ENCODE data around the gene EFHC2. TPM values are rescaled to one million over a fixed set of nuclear protein-coding genes. Genes with fewer than 3 reads are reported as not detected.

EFHC2 gene
- total RNA-seq, 2 experiments from 2014 or later: 0.64 to 0.77 TPM

- H3K4me1 Mint-ChIP-seq: no peaks in the 10 kb centered on the region
- H3K4me3 Mint-ChIP-seq: no peak overlapping the region
- H3K36me3 Mint-ChIP-seq: no peaks in the 10 kb centered on the region
- DNase-seq (no peak), ATAC-seq (ENCODE audit: low read depth) (no peak)
- H3K27ac Mint-ChIP-seq: no peak overlapping the region
- no peaks in the 10 kb centered on the region for H3K27me3 Mint-ChIP-seq
- no peaks in the 10 kb centered on the region for H3K9me3 Mint-ChIP-seq
- POLR2A ChIA-PET: no interaction called here
These were observed 104.4 kb downstream of the EFHC2 start for GRCh38 chrX:44239036-44239435.

GRCh38 chrX:44235534-44235933 is 107.9 kb downstream of the EFHC2 start:
- Mint-ChIP-seq H3K4me1 (no peaks in the 10 kb centered on the region), H3K27ac (no peak overlapping the region), H3K27me3 (no peaks in the 10 kb centered on the region), H3K4me3 (no peak overlapping the region), H3K36me3 (no peaks in the 10 kb centered on the region), H3K9me3 (no peaks in the 10 kb centered on the region)
- POLR2A ChIA-PET: no interaction called here
- DNase-seq (no peak), ATAC-seq (ENCODE audit: low read depth) (no peak)

GRCh38 chrX:44234541-44234940 is 108.9 kb downstream of the EFHC2 start:
- H3K27ac Mint-ChIP-seq: no peak overlapping the region
- no peaks in the 10 kb centered on the region for H3K27me3 Mint-ChIP-seq
- DNase-seq (no peak), ATAC-seq (ENCODE audit: low read depth) (no peak)
- H3K4me3 Mint-ChIP-seq: no peak overlapping the region
- no peaks in the 10 kb centered on the region for H3K9me3 Mint-ChIP-seq
- POLR2A ChIA-PET: no interaction called here
- H3K4me1 Mint-ChIP-seq: no peaks in the 10 kb centered on the region
- no peaks in the 10 kb centered on the region for H3K36me3 Mint-ChIP-seq

- H3K4me1 Mint-ChIP-seq: no peaks in the 10 kb centered on the region
- POLR2A ChIA-PET: no interaction called here
- no peaks in the 10 kb centered on the region for H3K27me3 Mint-ChIP-seq
- no peaks in the 10 kb centered on the region for H3K9me3 Mint-ChIP-seq
- ATAC-seq (ENCODE audit: low read depth): no peak
- no peak overlapping the region for H3K4me3 Mint-ChIP-seq
- no peaks in the 10 kb centered on the region for H3K36me3 Mint-ChIP-seq
- no peak overlapping the region for H3K27ac Mint-ChIP-seq
- DNase-seq: no peak
These were observed 109.4 kb downstream of the EFHC2 start for GRCh38 chrX:44234116-44234515.

- no peaks in the 10 kb centered on the region for H3K27me3 Mint-ChIP-seq
- no peak for ATAC-seq (ENCODE audit: low read depth)
- POLR2A ChIA-PET: no interaction called here
These were observed 111.4 kb downstream of the EFHC2 start for GRCh38 chrX:44232081-44232480.

GRCh38 chrX:44228621-44229020 is 114.9 kb downstream of the EFHC2 start:
- Mint-ChIP-seq H3K27ac (no peak overlapping the region), H3K36me3 (no peaks in the 10 kb centered on the region), H3K4me1 (peaks cover 3% of the 10 kb centered on the region), H3K27me3 (no peaks in the 10 kb centered on the region), H3K9me3 (no peaks in the 10 kb centered on the region), H3K4me3 (no peak overlapping the region)
- ATAC-seq (ENCODE audit: low read depth) (no peak), DNase-seq (no peak)
- POLR2A ChIA-PET: no interaction called here

More at GRCh38 chrX:44232081-44232480, 111.4 kb downstream of the EFHC2 start:
- no peak overlapping the region for H3K4me3 Mint-ChIP-seq
- H3K4me1 Mint-ChIP-seq: peaks cover 3% of the 10 kb centered on the region
- H3K36me3 Mint-ChIP-seq: no peaks in the 10 kb centered on the region
- no peak for DNase-seq
- H3K9me3 Mint-ChIP-seq: no peaks in the 10 kb centered on the region
- H3K27ac Mint-ChIP-seq: no peak overlapping the region

- Mint-ChIP-seq H3K27ac (no peak overlapping the region), H3K36me3 (no peaks in the 10 kb centered on the region), H3K4me3 (no peak overlapping the region), H3K27me3 (no peaks in the 10 kb centered on the region), H3K9me3 (no peaks in the 10 kb centered on the region), H3K4me1 (peaks cover 3% of the 10 kb centered on the region)
- no peak for DNase-seq
- ATAC-seq (ENCODE audit: low read depth): no peak
- POLR2A ChIA-PET: no interaction called here
These were observed 115.5 kb downstream of the EFHC2 start for GRCh38 chrX:44227991-44228390.

- Mint-ChIP-seq H3K4me3 (no peak overlapping the region), H3K27me3 (no peaks in the 10 kb centered on the region), H3K36me3 (no peaks in the 10 kb centered on the region), H3K9me3 (no peaks in the 10 kb centered on the region), H3K4me1 (peaks cover 3% of the 10 kb centered on the region), H3K27ac (no peak overlapping the region)
- POLR2A ChIA-PET: no interaction called here
- no peak for DNase-seq
- no peak for ATAC-seq (ENCODE audit: low read depth)
These were observed 117.8 kb downstream of the EFHC2 start for GRCh38 chrX:44225667-44226066.

GRCh38 chrX:44224760-44225159 is 118.7 kb downstream of the EFHC2 start:
- no peaks in the 10 kb centered on the region for H3K27me3 Mint-ChIP-seq
- ATAC-seq (ENCODE audit: low read depth): no peak
- DNase-seq: no peak
- no peaks in the 10 kb centered on the region for H3K9me3 Mint-ChIP-seq
- H3K4me3 Mint-ChIP-seq: no peak overlapping the region
- H3K27ac Mint-ChIP-seq: no peak overlapping the region
- H3K36me3 Mint-ChIP-seq: no peaks in the 10 kb centered on the region
- POLR2A ChIA-PET: no interaction called here
- H3K4me1 Mint-ChIP-seq: peaks cover 3% of the 10 kb centered on the region

GRCh38 chrX:44223150-44223549 is 120.3 kb downstream of the EFHC2 start:
- Mint-ChIP-seq H3K27me3 (no peaks in the 10 kb centered on the region), H3K27ac (peak overlapping the region; percentile 16), H3K4me1 (peaks cover 3% of the 10 kb centered on the region), H3K36me3 (no peaks in the 10 kb centered on the region), H3K4me3 (no peak overlapping the region), H3K9me3 (no peaks in the 10 kb centered on the region)
- no peak for ATAC-seq (ENCODE audit: low read depth)
- POLR2A ChIA-PET: no interaction called here
- DNase-seq: no peak

- POLR2A ChIA-PET: no interaction called here
- no peaks in the 10 kb centered on the region for H3K9me3 Mint-ChIP-seq
- H3K4me3 Mint-ChIP-seq: no peak overlapping the region
These were observed 125.0 kb downstream of the EFHC2 start for GRCh38 chrX:44218465-44218864.

GRCh38 chrX:44216171-44216570 is 127.3 kb downstream of the EFHC2 start:
- DNase-seq (no peak), ATAC-seq (ENCODE audit: low read depth) (no peak)
- H3K4me1 Mint-ChIP-seq: peaks cover 1% of the 10 kb centered on the region
- H3K27me3 Mint-ChIP-seq: no peaks in the 10 kb centered on the region
- no peaks in the 10 kb centered on the region for H3K36me3 Mint-ChIP-seq
- H3K9me3 Mint-ChIP-seq: no peaks in the 10 kb centered on the region
- no peak overlapping the region for H3K4me3 Mint-ChIP-seq
- POLR2A ChIA-PET: no interaction called here
- H3K27ac Mint-ChIP-seq: no peak overlapping the region

More at GRCh38 chrX:44218465-44218864, 125.0 kb downstream of the EFHC2 start:
- no peak for ATAC-seq (ENCODE audit: low read depth)
- Mint-ChIP-seq H3K36me3 (no peaks in the 10 kb centered on the region), H3K27me3 (no peaks in the 10 kb centered on the region), H3K4me1 (peaks cover 1% of the 10 kb centered on the region), H3K27ac (no peak overlapping the region)
- DNase-seq: no peak

GRCh38 chrX:44203791-44204190 is 139.7 kb downstream of the EFHC2 start:
- DNase-seq: no peak
- no peak for ATAC-seq (ENCODE audit: low read depth)
- no peaks in the 10 kb centered on the region for H3K36me3 Mint-ChIP-seq
- POLR2A ChIA-PET: no interaction called here
- H3K9me3 Mint-ChIP-seq: no peaks in the 10 kb centered on the region
- H3K27me3 Mint-ChIP-seq: no peaks in the 10 kb centered on the region
- no peaks in the 10 kb centered on the region for H3K4me1 Mint-ChIP-seq
- H3K4me3 Mint-ChIP-seq: no peak overlapping the region
- no peak overlapping the region for H3K27ac Mint-ChIP-seq

GRCh38 chrX:44202596-44202995 is 140.9 kb downstream of the EFHC2 start:
- H3K4me3 Mint-ChIP-seq: no peak overlapping the region
- POLR2A ChIA-PET: no interaction called here
- no peaks in the 10 kb centered on the region for H3K4me1 Mint-ChIP-seq
- H3K9me3 Mint-ChIP-seq: no peaks in the 10 kb centered on the region
- ATAC-seq (ENCODE audit: low read depth): no peak
- no peaks in the 10 kb centered on the region for H3K36me3 Mint-ChIP-seq
- no peak overlapping the region for H3K27ac Mint-ChIP-seq
- no peak for DNase-seq
- no peaks in the 10 kb centered on the region for H3K27me3 Mint-ChIP-seq

GRCh38 chrX:44189116-44189515 is 154.4 kb downstream of the EFHC2 start:
- no peaks in the 10 kb centered on the region for H3K4me1 Mint-ChIP-seq
- no peaks in the 10 kb centered on the region for H3K27me3 Mint-ChIP-seq
- no peak overlapping the region for H3K27ac Mint-ChIP-seq
- H3K9me3 Mint-ChIP-seq: no peaks in the 10 kb centered on the region
- POLR2A ChIA-PET: no interaction called here
- H3K4me3 Mint-ChIP-seq: no peak overlapping the region
- H3K36me3 Mint-ChIP-seq: no peaks in the 10 kb centered on the region
- DNase-seq (no peak), ATAC-seq (ENCODE audit: low read depth) (no peak)
